Occipital lobe (tissue), 2 donors: ENCODE data around the gene KRT33B. TPM values are rescaled to one million over a fixed set of nuclear protein-coding genes. Genes with fewer than 3 reads are reported as not detected.

Experiments
- DNase-seq: peaks from one replicate; lab custom pipeline; 2025; lab: John Stamatoyannopoulos, UW
- total RNA-seq: library from RNA; depleted of rRNA; stranded (reverse); fragments of >200 nt; gene quantifications from one replicate; pipeline ENCODE4 v1.2.3, GENCODE V29; 2014

Gene KRT33B
- total RNA-seq, 1 donor from 2014 or later, result not detected

GRCh38 chr17:41325611-41326010 is 44.0 kb downstream of the KRT33B start:
- DNase-seq, result no peak

- DNase-seq, result no peak
Measured at GRCh38 chr17:41325126-41325525, 44.5 kb downstream of the KRT33B start.

GRCh38 chr17:41324180-41325075 is 45.2 kb downstream of the KRT33B start:
- no peak for DNase-seq

GRCh38 chr17:41322903-41323895 is 46.4 kb downstream of the KRT33B start:
- DNase-seq, result no peak

- no peak for DNase-seq
Measured at GRCh38 chr17:41322094-41322902, 47.3 kb downstream of the KRT33B start.

- DNase-seq, result no peak
Measured at GRCh38 chr17:41318231-41318630, 51.4 kb downstream of the KRT33B start.

GRCh38 chr17:41315814-41316445 is 53.7 kb downstream of the KRT33B start:
- no peak for DNase-seq

- DNase-seq, result no peak
Measured at GRCh38 chr17:41315204-41315794, 54.3 kb downstream of the KRT33B start, which contains the start of gene KRTAP17-1. Gene KRTAP17-1, minus strand, starts transcription at chr17:41315710. Its CDS starts 60 bp downstream, at chr17:41315650.

Other genes starting within 250 kb of the KRT33B start
- not detected for gene KRTAP4-12, start 245.6 kb downstream of the KRT33B start, total RNA-seq
- not detected for gene KRTAP4-6, start 229.3 kb downstream of the KRT33B start, total RNA-seq
- not detected for gene KRTAP4-5, start 220.0 kb downstream of the KRT33B start, total RNA-seq
- not detected for gene KRTAP4-4, start 209.1 kb downstream of the KRT33B start, total RNA-seq
- not detected for gene KRTAP4-3, start 201.6 kb downstream of the KRT33B start, total RNA-seq
- not detected for gene KRTAP4-2, start 191.6 kb downstream of the KRT33B start, total RNA-seq
- not detected for gene KRTAP4-1, start 184.9 kb downstream of the KRT33B start, total RNA-seq
- not detected for gene KRTAP9-1, start 179.9 kb downstream of the KRT33B start, total RNA-seq
- not detected for gene KRTAP9-2, start 143.2 kb downstream of the KRT33B start, total RNA-seq
- not detected for gene KRTAP9-3, start 137.4 kb downstream of the KRT33B start, total RNA-seq
- not detected for gene KRTAP9-8, start 131.8 kb downstream of the KRT33B start, total RNA-seq
- not detected for gene KRTAP9-4, start 120.1 kb downstream of the KRT33B start, total RNA-seq
- gene KRTAP9-9, start 114.4 kb downstream of the KRT33B start, total RNA-seq, result not detected
- not detected for gene KRTAP9-6, start 104.4 kb downstream of the KRT33B start, total RNA-seq
- gene KRTAP9-7, start 94.1 kb downstream of the KRT33B start, total RNA-seq, result not detected
- not detected for gene KRTAP29-1, start 67.0 kb downstream of the KRT33B start, total RNA-seq
- not detected for gene KRTAP16-1, start 60.5 kb downstream of the KRT33B start, total RNA-seq
- gene KRTAP17-1, start 54.1 kb downstream of the KRT33B start, total RNA-seq, result not detected
- not detected for gene KRT33A, start 19.0 kb downstream of the KRT33B start, total RNA-seq
- 0.31 TPM for gene KRT34, start 12.5 kb upstream of the KRT33B start, total RNA-seq
- 0.47 TPM for gene KRT31, start 27.8 kb upstream of the KRT33B start, total RNA-seq
- gene KRT37, start 54.8 kb upstream of the KRT33B start, total RNA-seq, result not detected
- gene KRT38, start 71.2 kb upstream of the KRT33B start, total RNA-seq, result not detected
- not detected for gene KRT32, start 97.6 kb upstream of the KRT33B start, total RNA-seq
- gene KRT35, start 111.3 kb upstream of the KRT33B start, total RNA-seq, result not detected
- gene KRT36, start 120.1 kb upstream of the KRT33B start, total RNA-seq, result not detected
- gene KRT13, start 135.8 kb upstream of the KRT33B start, total RNA-seq, result 0.78 TPM
- gene KRT15, start 149.1 kb upstream of the KRT33B start, total RNA-seq, result 0.16 TPM
- 11.4 TPM for gene KRT19, start 158.5 kb upstream of the KRT33B start, total RNA-seq
- not detected for gene KRT9, start 202.2 kb upstream of the KRT33B start, total RNA-seq
- gene KRT14, start 217.1 kb upstream of the KRT33B start, total RNA-seq, result 0.31 TPM
- gene KRT16, start 243.0 kb upstream of the KRT33B start, total RNA-seq, result not detected